GM20431 (cell line): Measurements from ENCODE around the gene DZIP1.

Source experiments
- in situ Hi-C: fragments of 300-500 bp; cut with MseI, MboI; formaldehyde crosslinking; loops from one replicate; pipeline ENCODE4 v1.15.0; 2020; ENCODE audit warnings: low sequenced_read_pairs; ENCODE audit not compliant: unreplicated experiment

Gene DZIP1

GRCh38 chr13:95643936-95644598, 439 bp downstream of the DZIP1 start:
- in situ Hi-C loops: loop anchor here (25.0 kb wide), 1 partner anchor 193 kb away; no protein-coding TSS in a partner anchor

- in situ Hi-C loops: loop anchor here (25.0 kb wide), 1 partner anchor 194 kb away; no protein-coding TSS in a partner anchor
These were observed 953 bp downstream of the DZIP1 start for GRCh38 chr13:95643571-95643935.

DNA sequence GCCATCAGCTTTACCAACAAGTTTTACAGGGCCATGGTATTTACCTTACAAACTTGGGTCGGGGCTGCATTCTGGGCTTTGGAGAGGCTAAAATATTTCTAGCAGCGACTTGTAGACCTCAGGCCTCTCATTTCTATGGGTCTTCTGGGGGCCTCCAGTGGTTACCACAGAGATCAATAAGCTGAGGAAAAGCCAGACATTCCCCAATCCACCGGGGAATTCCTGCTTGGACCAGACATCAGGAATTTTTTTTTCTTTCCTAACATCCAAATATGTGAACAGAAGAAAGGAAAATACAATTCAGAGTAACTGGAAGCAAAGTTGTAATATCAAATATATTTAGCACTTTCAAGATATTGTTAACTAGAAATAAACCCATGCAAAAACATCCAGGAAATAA, 1.5 kb downstream of the DZIP1 start:
- in situ Hi-C loops: loop anchor here (25.0 kb wide), 1 partner anchor 194 kb away; no protein-coding TSS in a partner anchor

- in situ Hi-C loops: loop anchor here (25.0 kb wide), 1 partner anchor 195 kb away; no protein-coding TSS in a partner anchor
These were observed 2.4 kb downstream of the DZIP1 start for GRCh38 chr13:95642028-95642621.

DNA sequence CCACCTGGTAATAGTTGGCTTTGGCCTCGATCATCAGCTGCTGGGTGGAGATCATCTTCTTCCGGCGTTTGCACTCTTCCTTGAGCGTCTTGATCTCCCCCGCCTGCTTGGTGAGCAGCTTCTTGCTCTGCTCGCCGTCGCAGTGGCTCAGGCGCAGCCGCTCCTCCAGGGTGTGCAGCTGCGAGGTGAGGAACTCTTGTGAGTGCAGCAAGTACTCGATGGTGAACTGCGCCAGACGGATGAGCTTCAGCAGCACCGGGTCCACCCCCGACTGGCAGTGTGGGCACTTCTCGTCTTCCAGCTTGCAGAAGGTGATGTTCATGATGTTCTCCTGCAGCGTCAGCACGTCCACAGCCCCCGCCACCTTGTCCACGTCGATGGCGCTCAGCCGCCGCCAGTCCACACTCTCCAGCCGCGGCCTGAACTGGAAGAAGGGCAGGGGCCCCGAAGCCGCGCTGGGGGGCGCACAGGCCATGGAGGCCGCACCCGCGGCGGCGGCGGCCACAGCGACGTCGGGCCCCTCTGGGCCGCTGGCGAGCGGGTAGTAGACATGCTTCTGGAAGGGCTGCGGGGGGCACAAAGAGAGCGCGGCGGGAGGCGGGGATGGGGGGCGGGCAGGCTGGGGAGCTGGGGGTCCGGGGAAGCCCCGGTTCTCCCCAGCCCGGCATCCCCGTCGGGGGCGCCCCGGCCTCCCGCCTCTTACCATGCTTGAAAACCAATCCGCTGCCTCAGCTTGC, 3.0 kb downstream of the DZIP1 start:
- in situ Hi-C loops: loop anchor here (25.0 kb wide), 1 partner anchor 196 kb away; no protein-coding TSS in a partner anchor

GRCh38 chr13:95636853-95637252, 7.7 kb downstream of the DZIP1 start:
- in situ Hi-C loops: loop anchor here (25.0 kb wide), 1 partner anchor 200 kb away; no protein-coding TSS in a partner anchor

DNA sequence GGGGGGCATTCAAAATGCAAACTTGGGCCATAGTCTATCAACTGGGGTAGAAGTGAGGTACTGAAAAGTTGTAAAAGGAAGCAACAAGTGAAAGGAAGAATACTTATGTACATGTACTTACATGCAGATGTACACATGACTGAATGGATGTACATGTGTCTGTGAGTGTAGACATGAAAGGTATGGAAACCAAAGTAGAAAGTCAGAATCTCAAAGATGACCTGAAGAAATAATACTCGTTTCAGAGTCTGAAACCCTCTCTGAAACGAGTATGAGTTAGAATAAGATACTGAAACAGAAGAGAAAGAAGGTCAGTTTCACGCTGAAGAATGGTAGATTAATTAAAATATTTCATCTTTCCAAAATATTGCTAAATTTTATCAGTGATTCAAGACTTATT, 13.9 kb downstream of the DZIP1 start:
- in situ Hi-C loops: loop anchor here (25.0 kb wide), 1 partner anchor 207 kb away; no protein-coding TSS in a partner anchor

GRCh38 chr13:95629071-95629470, 15.4 kb downstream of the DZIP1 start:
- in situ Hi-C loops: loop anchor here (25.0 kb wide), 1 partner anchor 208 kb away; no protein-coding TSS in a partner anchor

DNA sequence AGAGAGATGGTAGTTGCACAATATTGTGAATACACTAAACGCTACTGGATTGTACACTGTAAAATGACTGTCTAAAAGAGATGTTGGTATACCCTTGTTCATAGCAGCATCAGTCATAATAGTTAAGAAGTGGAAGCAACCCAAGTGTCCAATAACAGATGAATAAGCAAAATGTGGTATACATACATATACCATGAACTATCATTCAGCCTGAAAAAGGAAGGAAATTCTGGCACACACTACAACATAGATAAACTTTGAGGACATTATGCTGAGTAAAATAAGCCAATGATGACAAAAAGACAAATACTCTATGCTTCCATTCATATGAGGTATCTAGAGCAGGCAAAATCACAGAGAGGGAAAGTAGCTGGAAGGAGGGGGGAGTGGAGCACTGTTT, 16.0 kb downstream of the DZIP1 start:
- in situ Hi-C loops: loop anchor here (25.0 kb wide), 1 partner anchor 209 kb away; no protein-coding TSS in a partner anchor

GRCh38 chr13:95627590-95627989, 16.9 kb downstream of the DZIP1 start:
- in situ Hi-C loops: loop anchor here (25.0 kb wide), 1 partner anchor 210 kb away; no protein-coding TSS in a partner anchor

- in situ Hi-C loops: loop anchor here (25.0 kb wide), 1 partner anchor 211 kb away; no protein-coding TSS in a partner anchor
These were observed 17.7 kb downstream of the DZIP1 start for GRCh38 chr13:95626768-95627167.

- in situ Hi-C loops: no loop called here
These were observed 20.5 kb downstream of the DZIP1 start for GRCh38 chr13:95624020-95624419.

- in situ Hi-C loops: no loop called here
These were observed 21.4 kb downstream of the DZIP1 start for GRCh38 chr13:95623141-95623540.

GRCh38 chr13:95620825-95621498, 23.5 kb downstream of the DZIP1 start:
- in situ Hi-C loops: no loop called here

DNA sequence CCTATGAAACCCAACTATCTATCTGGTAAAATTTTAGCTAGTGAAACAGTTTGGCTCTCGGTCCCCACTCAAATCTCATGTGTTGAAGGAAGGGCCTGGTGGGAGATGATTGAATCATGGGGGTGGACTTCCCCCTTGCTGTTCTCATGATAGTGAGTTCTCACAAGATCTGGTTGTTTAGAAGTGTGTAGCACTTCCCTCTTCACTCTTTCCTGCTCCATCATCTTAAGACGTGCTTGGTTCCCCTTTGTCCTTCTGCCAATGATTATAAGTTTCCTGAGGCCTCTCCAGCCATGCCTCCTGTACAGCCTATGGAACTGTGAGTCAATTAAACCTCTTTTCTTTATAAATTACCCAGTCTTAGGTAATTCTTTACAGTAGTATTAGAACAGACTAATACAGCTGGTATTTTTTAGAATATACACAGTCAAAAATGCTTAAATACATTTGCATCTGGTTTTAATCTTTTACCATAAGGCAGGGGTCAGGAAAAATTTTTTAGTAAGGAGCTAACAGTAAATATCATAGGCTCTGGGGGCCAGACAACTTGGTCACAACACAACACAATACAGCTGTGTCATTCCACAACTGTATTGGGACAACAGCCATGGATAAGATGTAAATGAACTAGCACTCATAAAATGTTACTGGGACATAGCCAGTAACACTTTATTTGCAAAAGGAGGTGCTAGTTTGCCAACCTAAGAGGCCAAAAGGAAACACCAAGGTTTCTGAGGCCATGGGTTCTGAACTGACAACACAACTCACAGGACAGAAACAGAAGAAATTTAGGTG, 24.3 kb downstream of the DZIP1 start:
- in situ Hi-C loops: no loop called here

GRCh38 chr13:95615539-95615938, 29.0 kb downstream of the DZIP1 start:
- in situ Hi-C loops: no loop called here

DNA sequence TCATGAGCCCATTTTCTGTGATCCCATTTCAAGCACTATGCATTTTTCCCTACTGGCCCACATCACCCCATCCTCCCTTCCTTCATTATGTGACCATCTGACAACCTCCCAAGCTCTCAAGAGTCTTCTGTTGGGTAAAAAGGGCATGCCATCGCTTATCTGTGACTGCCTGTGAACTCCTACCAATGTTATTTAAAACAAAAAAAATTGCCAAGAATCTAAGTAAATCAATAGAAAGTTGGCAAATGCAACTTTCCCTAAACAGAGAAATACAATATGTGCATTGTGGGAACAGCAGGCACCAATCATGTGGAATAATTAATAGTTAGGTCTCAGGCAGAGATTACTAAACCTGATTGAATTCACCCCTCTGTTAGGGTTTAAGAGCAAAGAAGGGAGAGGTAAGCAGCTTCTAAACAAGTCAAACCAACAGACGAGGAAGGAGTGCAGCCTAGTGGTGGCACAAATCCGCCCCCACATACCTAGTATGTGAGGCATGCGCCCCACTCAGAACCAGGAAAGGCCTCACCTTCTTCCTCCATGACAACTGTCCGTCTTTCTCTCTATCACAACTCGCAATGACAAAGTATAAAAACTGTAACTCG, 29.8 kb downstream of the DZIP1 start:
- in situ Hi-C loops: no loop called here

GRCh38 chr13:95608640-95609323, 35.7 kb downstream of the DZIP1 start:
- in situ Hi-C loops: no loop called here
